ENCODE results near the gene ADARB2.

Gene ADARB2

GRCh38 chr10:1663226-1663625, 74.1 kb downstream of the ADARB2 start:
- Histone ChIP-seq H3K27me3 (peaks cover 10% of the 10 kb centered on the region), H3K27ac (no peak overlapping the region), H3K36me3 (no peaks in the 10 kb centered on the region), H3K4me3 (ENCODE audit: low read depth in 1 of 2, low read length in 1 of 2) (no peak overlapping the region), H3K9me3 (no peaks in the 10 kb centered on the region), H3K4me1 (ENCODE audit: control insufficient read depth in 1 of 2, insufficient read depth in 1 of 2, low read depth in 1 of 2, low read length in 1 of 2) (no peaks in the 10 kb centered on the region)
- TF ChIP-seq, protein P1, sequence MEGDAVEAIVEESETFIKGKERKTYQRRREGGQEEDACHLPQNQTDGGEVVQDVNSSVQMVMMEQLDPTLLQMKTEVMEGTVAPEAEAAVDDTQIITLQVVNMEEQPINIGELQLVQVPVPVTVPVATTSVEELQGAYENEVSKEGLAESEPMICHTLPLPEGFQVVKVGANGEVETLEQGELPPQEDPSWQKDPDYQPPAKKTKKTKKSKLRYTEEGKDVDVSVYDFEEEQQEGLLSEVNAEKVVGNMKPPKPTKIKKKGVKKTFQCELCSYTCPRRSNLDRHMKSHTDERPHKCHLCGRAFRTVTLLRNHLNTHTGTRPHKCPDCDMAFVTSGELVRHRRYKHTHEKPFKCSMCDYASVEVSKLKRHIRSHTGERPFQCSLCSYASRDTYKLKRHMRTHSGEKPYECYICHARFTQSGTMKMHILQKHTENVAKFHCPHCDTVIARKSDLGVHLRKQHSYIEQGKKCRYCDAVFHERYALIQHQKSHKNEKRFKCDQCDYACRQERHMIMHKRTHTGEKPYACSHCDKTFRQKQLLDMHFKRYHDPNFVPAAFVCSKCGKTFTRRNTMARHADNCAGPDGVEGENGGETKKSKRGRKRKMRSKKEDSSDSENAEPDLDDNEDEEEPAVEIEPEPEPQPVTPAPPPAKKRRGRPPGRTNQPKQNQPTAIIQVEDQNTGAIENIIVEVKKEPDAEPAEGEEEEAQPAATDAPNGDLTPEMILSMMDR (IDR thresholded peaks at IDR 0.05): no peak

DNA sequence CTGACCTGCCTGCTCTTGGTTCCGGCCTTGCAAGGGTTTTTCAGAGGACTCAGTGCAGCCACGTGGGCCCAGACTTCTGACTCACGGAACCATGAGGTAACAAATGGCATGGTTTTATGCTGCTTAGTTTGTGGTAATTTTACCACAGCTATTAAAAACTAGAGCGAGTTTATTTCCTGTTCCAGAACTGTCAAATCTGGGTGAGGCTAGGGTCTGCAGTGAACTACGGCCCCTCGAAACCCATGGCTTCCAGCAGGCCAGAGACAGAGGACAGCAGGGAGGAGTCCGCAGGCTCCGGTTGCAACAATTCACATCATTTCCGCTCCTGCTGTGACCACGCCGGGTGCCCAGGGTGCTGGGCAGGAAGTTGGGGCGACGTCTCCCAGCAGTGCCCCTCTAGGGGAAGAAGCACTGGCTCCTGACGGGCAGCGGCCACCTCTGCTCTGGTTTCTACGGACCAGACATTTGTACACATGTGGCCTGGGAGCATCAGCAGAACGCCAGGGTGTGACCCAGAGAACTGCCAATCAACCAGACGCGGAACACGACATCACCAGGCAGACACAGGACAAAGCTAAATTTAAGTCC, 74.8 kb downstream of the ADARB2 start:
- Histone ChIP-seq H3K9me3 (no peaks in the 10 kb centered on the region), H3K27ac (no peak overlapping the region), H3K4me3 (ENCODE audit: low read depth in 1 of 2, low read length in 1 of 2) (no peak overlapping the region), H3K27me3 (peaks cover 10% of the 10 kb centered on the region), H3K4me1 (ENCODE audit: control insufficient read depth in 1 of 2, insufficient read depth in 1 of 2, low read depth in 1 of 2, low read length in 1 of 2) (no peaks in the 10 kb centered on the region), H3K36me3 (no peaks in the 10 kb centered on the region)
- TF ChIP-seq, protein P1 (IDR thresholded peaks at IDR 0.05): no peak

DNA sequence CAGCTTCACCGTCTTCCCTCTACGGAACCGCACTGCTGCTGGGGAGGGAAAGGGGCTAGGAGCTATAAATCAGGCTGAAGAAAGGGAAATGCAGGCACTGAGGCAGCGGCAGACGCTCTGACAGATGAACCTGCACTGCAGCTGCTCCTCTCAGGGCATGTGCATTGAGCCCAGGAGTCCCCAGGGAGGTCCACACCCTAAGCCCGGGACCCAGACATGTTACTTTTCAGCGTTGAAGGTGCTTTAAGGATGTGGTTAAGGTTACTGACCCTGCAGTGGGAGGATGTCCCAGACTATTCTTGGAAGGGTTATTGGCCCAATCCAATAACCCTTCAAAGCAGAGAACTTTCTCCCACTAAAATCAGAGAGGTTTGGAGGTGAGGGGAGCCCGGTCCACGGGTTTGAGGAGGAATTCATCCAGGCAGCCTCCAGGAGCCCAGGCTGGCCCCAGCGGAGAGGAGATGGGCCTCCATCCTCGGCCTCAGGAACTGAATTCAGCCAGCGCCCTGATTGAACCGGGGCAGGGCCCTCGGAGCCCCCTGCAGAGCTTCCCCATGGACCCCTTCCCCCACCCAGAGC, 75.4 kb downstream of the ADARB2 start:
- Histone ChIP-seq H3K4me3 (ENCODE audit: low read depth in 1 of 2, low read length in 1 of 2) (no peak overlapping the region), H3K27ac (no peak overlapping the region), H3K27me3 (peaks cover 10% of the 10 kb centered on the region), H3K36me3 (no peaks in the 10 kb centered on the region), H3K9me3 (no peaks in the 10 kb centered on the region), H3K4me1 (ENCODE audit: control insufficient read depth in 1 of 2, insufficient read depth in 1 of 2, low read depth in 1 of 2, low read length in 1 of 2) (no peaks in the 10 kb centered on the region)
- TF ChIP-seq, protein P1 (IDR thresholded peaks at IDR 0.05): no peak

DNA sequence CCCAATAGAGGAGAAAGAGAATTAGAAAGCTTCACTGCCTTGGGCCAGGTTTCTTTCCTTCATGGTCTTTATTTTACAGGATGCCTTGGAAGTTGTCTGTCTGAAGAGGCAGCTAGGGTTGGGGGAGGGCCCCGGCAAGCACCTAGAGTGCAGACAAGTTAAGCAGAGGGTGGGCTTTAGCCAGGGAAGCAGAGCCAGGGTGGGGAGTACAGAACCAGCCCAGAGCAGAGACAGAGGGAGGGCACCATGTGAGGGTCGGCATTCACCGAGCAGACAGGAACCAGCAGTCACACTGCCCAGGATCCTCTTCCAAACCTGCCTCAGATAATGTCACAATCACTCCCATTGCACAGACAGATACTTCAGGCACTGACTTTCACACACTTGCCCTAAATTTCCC, 75.9 kb downstream of the ADARB2 start:
- Histone ChIP-seq H3K9me3 (no peaks in the 10 kb centered on the region), H3K27ac (no peak overlapping the region), H3K4me3 (ENCODE audit: low read depth in 1 of 2, low read length in 1 of 2) (no peak overlapping the region), H3K36me3 (no peaks in the 10 kb centered on the region), H3K27me3 (peaks cover 14% of the 10 kb centered on the region), H3K4me1 (ENCODE audit: control insufficient read depth in 1 of 2, insufficient read depth in 1 of 2, low read depth in 1 of 2, low read length in 1 of 2) (no peaks in the 10 kb centered on the region)
- TF ChIP-seq, protein P1 (IDR thresholded peaks at IDR 0.05): no peak

DNA sequence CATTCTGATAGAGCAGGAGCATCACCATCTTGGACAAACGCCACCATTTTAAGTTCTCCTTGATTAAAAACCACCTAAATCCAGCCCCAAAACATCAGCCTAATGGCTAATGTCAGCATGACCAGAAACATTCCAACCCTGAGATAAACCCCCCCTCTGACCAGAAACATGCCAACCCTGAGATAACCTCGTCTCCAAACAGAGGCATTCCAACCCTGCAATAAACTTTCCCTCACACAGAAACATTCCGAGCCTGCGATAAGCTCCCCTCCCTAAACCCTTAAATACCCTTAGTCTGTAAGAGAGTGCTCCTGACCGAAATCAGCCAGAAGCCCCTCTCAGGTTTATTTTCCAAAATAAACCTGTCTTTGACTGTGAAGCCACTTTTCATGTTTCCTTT, 76.5 kb downstream of the ADARB2 start:
- Histone ChIP-seq H3K4me3 (ENCODE audit: low read depth in 1 of 2, low read length in 1 of 2) (no peak overlapping the region), H3K4me1 (ENCODE audit: control insufficient read depth in 1 of 2, insufficient read depth in 1 of 2, low read depth in 1 of 2, low read length in 1 of 2) (no peaks in the 10 kb centered on the region), H3K9me3 (no peaks in the 10 kb centered on the region), H3K36me3 (no peaks in the 10 kb centered on the region), H3K27me3 (peaks cover 20% of the 10 kb centered on the region), H3K27ac (no peak overlapping the region)
- TF ChIP-seq, protein P1 (IDR thresholded peaks at IDR 0.05): no peak
